HepG2 (cell line): ENCODE results near the gene RNPS1.

Source experiments
- ELK4 ChIP-seq: sonication (generic); formaldehyde crosslinking; IDR thresholded peaks from 2 replicates; pipeline ENCODE4 v1.9.0; 2021; ENCODE audit warnings: missing genetic modification reagents, borderline replicate concordance
- GLI4 ChIP-seq: sonication (generic); formaldehyde crosslinking; IDR thresholded peaks from 2 replicates; pipeline ENCODE4 v1.5.1; 2020; ENCODE audit warnings: missing genetic modification reagents, mild to moderate bottlenecking, moderate library complexity, borderline replicate concordance
- JUND ChIP-seq: sonication (generic); formaldehyde crosslinking; IDR thresholded peaks from 2 replicates; pipeline ENCODE4 v1.8.0; 2022; ENCODE audit warnings: mild to moderate bottlenecking, missing genetic modification reagents
- KDM1A ChIP-seq: IDR thresholded peaks from 2 replicates; pipeline ENCODE4 v1.6.1; 2016; ENCODE audit warnings: missing compliant biosample characterization
- NCOA2 ChIP-seq: sonication (generic); formaldehyde crosslinking; IDR thresholded peaks from 2 replicates; pipeline ENCODE4 v1.8.0; 2022; ENCODE audit warnings: inconsistent platforms
- TAF1 ChIP-seq: sonication (generic); formaldehyde crosslinking; IDR thresholded peaks from 2 replicates; pipeline ENCODE4 v1.4.0; 2020; ENCODE audit warnings: missing genetic modification reagents
- THAP9 ChIP-seq: sonication (generic); formaldehyde crosslinking; IDR thresholded peaks from 2 replicates; pipeline ENCODE4; 2020; ENCODE audit warnings: missing genetic modification reagents, mild to moderate bottlenecking, borderline replicate concordance
- TF ChIP-seq, protein P1 (sequence below): sonication (generic); formaldehyde crosslinking; IDR thresholded peaks from 2 replicates; pipeline ENCODE4 v1.8.0; 2022; ENCODE audit warnings: missing genetic modification reagents, mild to moderate bottlenecking, borderline replicate concordance
- TF ChIP-seq, protein P2 (sequence below): sonication (generic); formaldehyde crosslinking; IDR thresholded peaks from 2 replicates; pipeline ENCODE4 v1.5.0; 2020; ENCODE audit warnings: mild to moderate bottlenecking, missing genetic modification reagents, moderate library complexity

DNA sequence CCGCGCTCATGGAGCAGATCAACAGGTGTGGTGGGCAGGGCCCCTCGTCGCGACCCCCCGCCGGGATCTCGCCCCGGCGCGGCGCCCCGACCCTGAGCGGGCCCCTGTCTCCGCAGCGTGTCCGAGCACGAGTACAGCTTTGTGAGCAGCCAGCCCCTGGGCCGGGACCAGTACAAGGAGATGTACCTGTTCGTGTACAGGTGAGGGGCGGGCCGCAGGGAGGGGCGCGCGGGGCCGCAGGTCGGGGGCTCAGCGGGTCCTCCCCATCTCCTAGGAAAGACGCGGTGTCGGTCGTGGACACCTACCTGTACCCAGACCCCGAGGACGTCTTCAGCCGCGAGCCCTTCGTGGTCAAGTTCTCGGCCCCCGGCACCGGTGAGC is 30.8 kb downstream of the RNPS1 start:
- TF ChIP-seq ELK4 (CRISPR knock-in tag) = no peak
- TF ChIP-seq GLI4 (CRISPR knock-in tag) = no peak
- TF ChIP-seq THAP9 = no peak
- TF ChIP-seq, protein P1, sequence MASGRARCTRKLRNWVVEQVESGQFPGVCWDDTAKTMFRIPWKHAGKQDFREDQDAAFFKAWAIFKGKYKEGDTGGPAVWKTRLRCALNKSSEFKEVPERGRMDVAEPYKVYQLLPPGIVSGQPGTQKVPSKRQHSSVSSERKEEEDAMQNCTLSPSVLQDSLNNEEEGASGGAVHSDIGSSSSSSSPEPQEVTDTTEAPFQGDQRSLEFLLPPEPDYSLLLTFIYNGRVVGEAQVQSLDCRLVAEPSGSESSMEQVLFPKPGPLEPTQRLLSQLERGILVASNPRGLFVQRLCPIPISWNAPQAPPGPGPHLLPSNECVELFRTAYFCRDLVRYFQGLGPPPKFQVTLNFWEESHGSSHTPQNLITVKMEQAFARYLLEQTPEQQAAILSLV = no peak
- no peak for TF ChIP-seq KDM1A (CRISPR knock-in tag)
- no peak for TF ChIP-seq TAF1 (CRISPR knock-in tag)
- TF ChIP-seq, protein P2, sequence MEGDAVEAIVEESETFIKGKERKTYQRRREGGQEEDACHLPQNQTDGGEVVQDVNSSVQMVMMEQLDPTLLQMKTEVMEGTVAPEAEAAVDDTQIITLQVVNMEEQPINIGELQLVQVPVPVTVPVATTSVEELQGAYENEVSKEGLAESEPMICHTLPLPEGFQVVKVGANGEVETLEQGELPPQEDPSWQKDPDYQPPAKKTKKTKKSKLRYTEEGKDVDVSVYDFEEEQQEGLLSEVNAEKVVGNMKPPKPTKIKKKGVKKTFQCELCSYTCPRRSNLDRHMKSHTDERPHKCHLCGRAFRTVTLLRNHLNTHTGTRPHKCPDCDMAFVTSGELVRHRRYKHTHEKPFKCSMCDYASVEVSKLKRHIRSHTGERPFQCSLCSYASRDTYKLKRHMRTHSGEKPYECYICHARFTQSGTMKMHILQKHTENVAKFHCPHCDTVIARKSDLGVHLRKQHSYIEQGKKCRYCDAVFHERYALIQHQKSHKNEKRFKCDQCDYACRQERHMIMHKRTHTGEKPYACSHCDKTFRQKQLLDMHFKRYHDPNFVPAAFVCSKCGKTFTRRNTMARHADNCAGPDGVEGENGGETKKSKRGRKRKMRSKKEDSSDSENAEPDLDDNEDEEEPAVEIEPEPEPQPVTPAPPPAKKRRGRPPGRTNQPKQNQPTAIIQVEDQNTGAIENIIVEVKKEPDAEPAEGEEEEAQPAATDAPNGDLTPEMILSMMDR (CRISPR knock-in tag) = no peak
- no peak for TF ChIP-seq JUND (CRISPR knock-in tag)
- TF ChIP-seq NCOA2 (CRISPR knock-in tag) = no peak
